COLO829 (cell line): ENCODE data around the gene DYNC1LI1.
"Not testable (repeated sequence)": the region's sequence is repeated elsewhere in the genome, so short reads cannot be mapped to it uniquely, and the experiment has no call there.

Source experiments
- DNase-seq: peaks from one replicate; pipeline ENCODE4 v3.0.0; 2012; ENCODE audit warnings: low spot score

The DYNC1LI1 gene

DNA sequence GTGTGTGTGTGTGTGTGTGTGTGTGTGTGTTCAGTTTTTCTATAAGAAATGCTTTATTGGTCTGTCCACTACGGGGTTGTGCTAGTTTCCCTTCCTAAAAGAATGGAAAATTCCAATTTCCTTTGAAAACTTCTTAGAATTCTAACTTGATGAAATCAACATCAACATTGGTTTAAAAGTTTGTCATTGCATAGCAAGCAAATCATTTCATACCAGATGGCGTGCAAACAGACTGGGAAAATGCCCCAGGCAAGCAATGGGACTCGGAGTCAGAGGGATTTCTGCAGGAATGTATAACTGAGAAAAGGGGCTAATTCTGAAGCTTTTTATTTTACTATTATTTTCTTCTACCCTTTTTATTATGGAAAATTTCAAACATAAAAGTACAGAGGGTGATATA is 13.1 kb upstream of the DYNC1LI1 start:
- DNase-seq, result no peak

GRCh38 chr3:32578669-32579068 is 8.0 kb upstream of the DYNC1LI1 start:
- not testable (repeated sequence) for DNase-seq

GRCh38 chr3:32577581-32578556 is 7.2 kb upstream of the DYNC1LI1 start:
- no peak for DNase-seq

GRCh38 chr3:32577174-32577573 is 6.5 kb upstream of the DYNC1LI1 start:
- no peak for DNase-seq

DNA sequence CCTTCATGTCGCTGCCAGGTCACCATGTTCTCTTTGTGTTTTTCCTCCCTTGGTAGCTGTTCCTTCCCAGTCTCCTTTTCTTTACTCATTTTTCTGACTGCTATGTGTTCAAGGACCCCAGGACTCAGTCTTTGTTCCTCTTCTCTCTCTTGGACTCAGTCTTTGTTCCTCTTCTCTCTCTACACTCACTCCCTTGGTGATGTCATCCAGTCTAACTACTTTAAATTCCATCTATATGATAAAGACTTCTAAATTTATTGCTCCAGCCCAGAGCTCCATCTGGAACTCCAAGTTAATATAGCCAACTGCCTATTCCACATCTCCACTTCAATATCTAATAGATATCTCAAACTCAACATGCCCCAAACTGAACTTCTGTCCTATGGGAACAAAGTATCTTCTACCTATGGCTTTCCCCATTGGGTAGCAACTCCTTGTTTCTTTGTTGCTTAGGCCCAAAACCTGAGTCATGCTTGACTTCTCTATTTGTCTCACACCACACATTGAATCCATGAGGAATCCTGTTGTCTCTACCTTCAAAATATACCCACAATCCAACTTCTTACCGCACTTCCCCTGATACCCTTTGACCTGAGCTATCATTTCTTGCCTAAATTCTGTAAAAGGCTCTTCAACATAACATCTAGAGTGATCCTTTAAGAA is 4.9 kb upstream of the DYNC1LI1 start:
- DNase-seq, result no peak

- DNase-seq, result no peak
These were observed 481 bp upstream of the DYNC1LI1 start for GRCh38 chr3:32571192-32571485.

DNA sequence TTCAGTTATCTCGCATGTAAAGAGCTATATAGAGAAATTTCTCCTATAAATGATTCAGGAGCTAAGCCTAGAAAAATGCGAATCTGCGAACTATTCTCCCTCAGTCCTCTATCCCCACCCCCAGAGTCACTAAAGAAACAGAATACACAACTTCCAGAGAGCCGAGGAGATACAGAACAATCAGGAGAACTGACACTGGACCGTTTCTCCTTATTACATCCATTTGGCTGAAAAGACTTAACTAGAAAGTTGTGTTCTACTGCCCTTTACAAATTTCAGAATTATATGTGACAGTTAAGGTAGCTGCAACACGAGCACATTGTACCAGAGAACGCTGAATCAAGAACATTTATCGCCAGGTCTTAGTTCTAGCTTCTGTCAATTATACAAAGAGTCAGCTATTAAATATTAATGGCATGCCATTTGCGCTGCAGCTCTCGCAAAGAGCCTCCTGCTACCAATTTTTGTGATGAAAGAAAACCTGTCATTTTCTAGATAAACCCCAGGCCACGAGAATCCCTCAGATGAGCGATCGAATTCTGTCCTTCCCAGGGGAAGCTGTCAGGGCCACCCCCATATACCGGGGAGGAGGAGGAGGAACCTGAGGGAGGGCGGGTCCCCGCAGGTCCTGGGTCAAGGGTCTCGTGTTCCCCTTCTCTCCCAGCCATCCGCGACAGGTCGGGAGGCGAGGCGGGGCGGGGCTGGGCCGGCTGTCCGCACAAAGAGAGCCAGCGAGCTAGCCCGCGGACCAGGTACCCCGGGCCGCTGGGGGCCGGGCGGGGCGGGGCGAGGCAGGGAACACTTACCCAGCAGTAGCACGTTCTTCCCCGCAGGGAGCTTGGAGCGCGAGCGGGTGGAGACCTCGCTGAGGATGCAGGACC is 878 bp downstream of the DYNC1LI1 start:
- peak; percentile 13 for DNase-seq

DNA sequence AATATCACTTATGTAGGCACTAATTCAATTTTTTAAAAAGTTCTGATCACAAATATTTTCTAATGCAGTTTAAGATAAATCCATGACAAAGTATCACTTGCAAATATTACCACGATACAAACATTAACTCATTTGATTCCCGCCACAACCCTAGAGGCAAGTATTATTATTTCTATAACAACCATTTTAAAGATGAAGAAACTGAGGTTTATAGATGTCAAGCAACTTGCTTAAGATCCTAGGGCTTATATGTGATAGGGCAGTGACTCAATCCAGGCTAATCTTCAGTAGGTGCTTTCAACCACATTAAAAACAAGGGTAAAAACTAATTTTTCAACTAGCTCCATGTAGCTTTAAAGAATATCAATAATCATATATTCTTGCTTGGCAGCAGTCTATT is 1.7 kb downstream of the DYNC1LI1 start:
- no peak for DNase-seq

DNA sequence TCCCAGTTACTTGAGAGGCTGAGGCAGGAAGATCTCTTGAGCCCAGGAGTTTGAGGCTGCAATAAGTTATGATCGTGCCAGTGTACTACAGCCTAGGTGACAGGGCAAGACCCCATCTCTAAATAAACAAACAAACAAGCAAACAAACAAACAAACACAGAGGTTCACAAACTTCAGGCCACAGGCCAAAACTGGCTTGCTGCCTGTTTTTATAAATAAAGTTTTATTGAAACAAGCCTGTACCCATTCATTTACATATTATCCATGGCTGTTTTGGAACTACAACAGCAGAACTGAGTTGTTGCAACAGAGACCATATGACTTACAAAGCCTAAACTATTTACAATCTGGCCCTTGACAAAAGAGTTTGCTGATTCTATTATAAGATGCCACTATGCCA is 6.5 kb downstream of the DYNC1LI1 start:
- DNase-seq, result no peak

- DNase-seq, result no peak
These were observed 8.0 kb downstream of the DYNC1LI1 start for GRCh38 chr3:32562640-32563039.

GRCh38 chr3:32557640-32558352 is 12.9 kb downstream of the DYNC1LI1 start:
- no peak for DNase-seq

- no peak for DNase-seq
These were observed 14.3 kb downstream of the DYNC1LI1 start for GRCh38 chr3:32556332-32556731.

DNA sequence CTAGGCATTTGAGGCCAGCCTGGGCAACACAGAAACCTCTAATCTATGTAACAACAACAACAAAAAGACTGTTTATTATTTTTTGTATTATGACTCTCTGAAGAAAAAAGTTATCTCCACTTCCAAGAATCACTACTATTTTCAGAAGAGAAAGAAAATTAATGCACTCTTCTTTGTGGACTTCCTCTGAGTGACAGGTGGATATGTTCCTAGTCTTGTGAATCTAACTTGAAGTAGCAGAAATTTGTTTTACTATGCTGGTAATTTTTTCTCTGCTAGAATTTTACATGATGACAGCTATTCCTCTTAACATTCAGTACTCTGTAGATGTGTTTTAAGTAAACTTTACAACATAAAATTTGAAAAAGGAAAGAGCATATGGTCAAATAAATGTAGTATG is 16.7 kb downstream of the DYNC1LI1 start:
- DNase-seq, result no peak

DNA sequence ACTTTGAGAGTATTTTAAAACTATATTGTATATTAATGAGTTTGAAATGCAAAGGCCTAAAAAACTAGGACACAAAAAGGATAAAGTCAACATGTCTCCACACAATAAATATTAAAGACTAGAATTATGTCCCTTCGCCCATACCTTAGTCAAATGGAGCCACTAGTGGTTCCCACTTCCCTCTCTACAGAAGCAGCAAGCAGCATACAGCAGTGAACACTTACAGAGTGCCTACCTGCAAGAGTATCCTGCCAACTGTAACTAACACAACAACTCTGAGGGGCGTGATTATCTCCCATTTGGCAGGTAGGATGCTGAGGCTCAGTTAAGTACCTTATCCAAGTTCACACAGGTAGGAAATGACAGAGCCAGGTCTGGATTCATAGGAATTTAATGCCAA is 17.2 kb downstream of the DYNC1LI1 start:
- DNase-seq, result no peak

DNA sequence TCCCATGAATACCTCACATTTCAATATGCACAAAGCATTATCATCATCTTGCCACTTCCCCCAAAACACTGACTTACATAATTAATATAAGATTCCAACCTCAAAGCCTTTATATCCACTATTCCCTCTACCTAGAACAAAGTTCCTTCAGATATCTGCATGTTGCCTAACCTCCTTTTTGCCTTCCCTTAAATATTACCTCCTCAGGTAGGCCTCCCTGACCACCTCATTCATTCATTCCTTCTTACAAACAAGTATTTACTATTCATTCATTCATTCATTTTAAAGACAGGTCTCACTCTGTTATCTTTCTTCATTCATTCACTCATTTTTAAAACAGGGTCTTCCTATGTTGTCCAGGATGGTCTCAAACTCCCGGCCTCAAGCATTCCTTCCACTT is 18.6 kb downstream of the DYNC1LI1 start:
- no peak for DNase-seq

DNA sequence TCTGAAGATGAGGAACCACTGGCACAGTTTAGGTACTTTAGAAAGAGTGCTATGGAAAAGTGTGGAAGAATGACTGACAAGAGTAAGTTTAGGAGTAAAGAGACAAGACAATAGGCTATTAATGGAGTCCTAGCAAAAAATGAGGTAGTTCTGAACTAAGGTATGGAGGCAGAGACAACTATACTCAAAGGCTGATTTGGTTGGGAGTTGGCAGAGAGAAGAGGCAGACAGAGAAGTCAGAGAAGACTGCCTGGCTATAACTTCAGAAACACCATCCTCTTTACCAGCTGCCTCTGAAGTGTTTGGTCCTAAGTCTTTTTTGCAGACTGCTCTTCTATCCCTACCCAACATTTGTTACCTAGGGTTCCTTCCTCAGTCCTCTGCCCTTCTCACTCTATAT is 19.2 kb downstream of the DYNC1LI1 start:
- no peak for DNase-seq

- no peak for DNase-seq
These were observed 19.6 kb downstream of the DYNC1LI1 start for GRCh38 chr3:32551087-32551486.

GRCh38 chr3:32545305-32545704 is 25.4 kb downstream of the DYNC1LI1 start:
- no peak for DNase-seq

GRCh38 chr3:32544894-32545293 is 25.8 kb downstream of the DYNC1LI1 start:
- DNase-seq, result no peak

GRCh38 chr3:32542807-32543206 is 27.9 kb downstream of the DYNC1LI1 start:
- no peak for DNase-seq

DNA sequence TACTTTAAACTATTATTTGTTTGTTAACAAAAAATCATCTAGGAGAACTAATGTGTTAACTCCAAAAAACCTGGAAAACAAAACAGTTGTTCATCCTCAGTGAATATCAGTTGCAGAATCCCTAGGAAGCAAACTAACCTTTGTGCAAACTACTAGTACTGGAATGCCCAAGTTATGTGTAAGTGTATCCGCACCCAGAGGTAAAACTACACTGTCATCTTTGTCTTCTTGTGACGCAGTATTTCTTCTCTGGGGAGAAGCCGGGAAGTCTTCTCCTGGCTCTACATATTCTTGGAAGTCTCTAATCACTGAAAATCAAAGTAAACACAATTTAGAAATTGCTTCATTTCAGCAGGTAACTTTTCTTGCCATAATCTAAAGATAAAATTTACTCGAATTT is 29.8 kb downstream of the DYNC1LI1 start:
- no peak for DNase-seq

- DNase-seq, result no peak
These were observed 38.2 kb downstream of the DYNC1LI1 start for GRCh38 chr3:32532434-32532833.
